Liver (tissue), 3 donors: Measurements from ENCODE around the gene AGO1.

Experiments used
- ATF3 ChIP-seq: IDR thresholded peaks from 2 replicates; pipeline ENCODE4 v1.6.1; 2016; ENCODE audit warnings: antibody characterized with exemption
- CTCF ChIP-seq: fragments of 150-350 bp; IDR thresholded peaks from 2 replicates; pipeline ENCODE4 v1.5.1; 2017; ENCODE audit warnings: improper control_type of control experiment, low read depth, low read length; ENCODE audit not compliant: missing input control
- FOXA1 ChIP-seq: IDR thresholded peaks from 2 replicates; pipeline ENCODE4 v1.6.1; 2016; ENCODE audit warnings: antibody characterized with exemption
- FOXA2 ChIP-seq: IDR thresholded peaks from 2 replicates; pipeline ENCODE4 v1.6.1; 2016; ENCODE audit warnings: antibody characterized with exemption
- HNF4G ChIP-seq: IDR thresholded peaks from 2 replicates; pipeline ENCODE4 v1.6.1; 2016; ENCODE audit warnings: antibody characterized with exemption
- JUND ChIP-seq, 2 donors: IDR thresholded peaks; 2 replicates each; pipeline ENCODE4 v1.6.1; 2016; ENCODE audit warnings: antibody characterized with exemption in 2 of 2
- MAX ChIP-seq: IDR thresholded peaks from 2 replicates; pipeline ENCODE4 v1.6.1; 2016; ENCODE audit warnings: antibody characterized with exemption
- NR2F2 ChIP-seq: IDR thresholded peaks from 2 replicates; pipeline ENCODE4 v1.6.1; 2016; ENCODE audit warnings: antibody characterized with exemption
- REST ChIP-seq: IDR thresholded peaks from 2 replicates; pipeline ENCODE4 v1.6.1; 2016; ENCODE audit warnings: antibody characterized with exemption, mild to moderate bottlenecking
- TAF1 ChIP-seq: conservative IDR thresholded peaks from 2 replicates; pipeline ENCODE4 v1.6.1; 2016; ENCODE audit warnings: antibody characterized with exemption, mild to moderate bottlenecking
- YY1 ChIP-seq: IDR thresholded peaks from 2 replicates; pipeline ENCODE4 v1.6.1; 2016; ENCODE audit warnings: antibody characterized with exemption, mild to moderate bottlenecking
- donor health status: healthy.
- donor health status: healthy.

GRCh38 chr1:35845766-35846165 is 37.2 kb upstream of the AGO1 start:
- TF ChIP-seq CTCF (no peak), MAX (no peak), JUND (IDR thresholded peaks at IDR 0.05) (no peak), REST (no peak), FOXA1 (no peak), YY1 (no peak), NR2F2 (no peak), TAF1 (no peak), FOXA2 (no peak), ATF3 (no peak), HNF4G (no peak)
